ENCODE measurements around the gene DNAAF2.
"Not testable (repeated sequence)": the region's sequence is repeated elsewhere in the genome, so short reads cannot be mapped to it uniquely, and the experiment has no call there.

DNAAF2 gene

DNA sequence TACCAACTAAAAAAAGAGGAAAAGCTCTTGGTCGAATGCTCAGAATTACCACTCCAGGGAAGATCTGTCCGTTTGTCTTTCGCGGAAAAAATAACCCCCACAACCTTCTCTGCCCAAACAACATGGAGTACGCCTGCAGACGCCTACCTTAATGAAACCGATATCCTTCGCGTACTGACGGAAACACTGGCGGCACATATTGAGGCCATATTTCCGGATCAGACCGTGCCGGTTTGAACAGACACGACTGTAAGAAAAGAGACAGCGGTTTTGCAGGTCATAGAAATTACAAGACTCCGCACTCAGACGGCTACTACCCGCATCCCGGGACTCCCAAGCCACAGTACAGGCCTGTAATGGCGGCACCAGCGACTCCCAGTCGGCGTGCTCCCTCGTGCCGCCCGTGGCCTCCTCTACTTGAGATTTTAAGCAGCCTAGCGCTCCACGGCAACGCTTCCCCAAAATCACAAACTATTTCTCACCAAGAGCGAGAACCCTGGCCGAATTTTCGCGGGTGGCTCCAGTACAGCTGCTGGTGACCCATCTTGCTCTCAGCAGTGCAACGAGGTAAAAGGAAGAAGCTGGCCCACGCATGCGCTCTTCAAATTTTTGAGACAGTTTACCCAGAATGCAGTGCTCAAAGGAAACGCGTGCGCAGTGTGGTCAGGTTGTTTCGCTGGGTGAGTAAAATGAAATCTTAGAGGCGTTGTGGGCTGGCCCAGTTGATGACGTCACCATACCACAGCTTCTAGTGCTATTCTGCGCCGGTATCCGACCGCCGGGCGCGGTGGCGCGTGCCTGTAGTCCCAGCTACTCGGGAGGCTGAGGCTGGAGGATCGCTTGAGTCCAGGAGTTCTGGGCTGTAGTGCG lies 49.0 kb downstream of the DNAAF2 start, which contains the start of gene RPS29:
RPS29 (minus strand) TSS at position 578 of the 870 bp plus-strand sequence; CDS start at position 544, 34 bp downstream.
- peak; percentile 96 to 97 for DNase-seq (ENCODE audit: extremely low read depth in 1 of 2, low read depth in 1 of 2)

DNA sequence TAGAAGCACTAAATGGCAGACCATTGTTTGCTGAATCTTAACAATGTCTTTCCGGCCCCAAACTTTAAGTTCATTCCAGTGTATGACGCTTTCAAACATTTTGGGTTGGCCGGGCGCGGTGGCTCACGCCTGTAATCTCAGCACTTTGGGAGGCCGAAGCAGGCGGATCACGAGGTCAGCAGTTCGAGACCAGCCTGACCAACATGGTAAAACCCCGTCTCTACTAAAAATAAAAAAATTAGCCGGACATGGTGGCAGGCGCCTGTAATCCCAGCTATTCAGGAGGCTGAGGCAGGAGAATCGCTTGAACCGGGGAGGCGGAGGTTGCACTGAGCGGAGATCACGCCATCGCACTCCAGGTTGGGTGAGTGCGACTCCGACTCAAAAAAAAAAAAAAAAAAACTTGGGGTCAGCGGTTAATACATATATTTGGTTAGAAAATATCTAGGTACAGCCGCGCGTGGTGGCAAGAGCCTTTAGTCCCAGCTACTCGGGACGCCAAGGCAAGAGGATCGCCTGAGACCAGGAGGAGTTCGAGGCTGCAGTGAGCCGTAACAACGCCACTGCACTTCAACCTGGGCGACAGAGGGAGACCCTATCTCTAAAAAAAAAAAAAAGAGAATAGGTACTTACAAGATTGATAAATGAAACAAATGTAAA lies 49.9 kb downstream of the DNAAF2 start:
- DNase-seq (ENCODE audit: extremely low read depth in 1 of 2, low read depth in 1 of 2), result not testable (repeated sequence)

DNA sequence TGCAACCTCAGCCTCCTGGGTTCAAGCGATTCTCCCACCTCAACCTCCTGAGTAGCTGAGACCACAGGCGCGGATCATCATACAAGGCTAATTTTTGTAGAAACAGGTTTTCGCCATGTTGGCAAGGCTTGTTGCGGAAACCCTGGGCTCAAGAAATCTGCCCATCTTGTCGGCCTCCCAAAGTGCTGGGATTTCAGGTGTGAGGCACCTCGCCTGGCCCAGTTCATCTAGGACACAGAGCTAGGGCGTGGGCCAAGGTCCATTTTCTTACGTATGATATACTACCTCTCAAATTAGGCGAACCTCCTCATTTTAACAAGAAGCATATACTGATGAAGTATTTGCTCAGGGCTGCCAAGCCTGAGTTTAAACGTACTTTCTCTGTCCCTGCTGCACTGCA lies 51.0 kb downstream of the DNAAF2 start:
- DNase-seq (ENCODE audit: extremely low read depth in 1 of 2, low read depth in 1 of 2), result no peak

DNA sequence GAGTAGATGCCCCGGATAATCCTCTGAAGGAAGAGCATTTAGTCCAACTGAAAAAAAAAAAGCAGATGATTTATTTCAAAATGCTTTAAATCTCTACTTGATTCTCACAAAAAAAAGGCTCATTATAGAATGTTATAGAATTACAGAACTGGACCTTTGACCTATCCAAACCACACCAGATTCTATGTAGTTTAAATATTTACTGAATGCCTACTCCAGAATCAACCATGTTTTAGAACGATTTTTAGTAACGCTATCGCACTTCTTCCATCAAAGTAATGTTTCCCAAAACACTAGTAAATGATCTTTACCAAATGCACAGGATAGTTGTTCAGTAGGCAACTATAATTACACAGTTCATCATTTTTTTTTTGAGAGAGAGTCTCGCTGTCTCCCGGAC lies 51.4 kb downstream of the DNAAF2 start:
- no peak for DNase-seq (ENCODE audit: extremely low read depth in 1 of 2, low read depth in 1 of 2)

DNA sequence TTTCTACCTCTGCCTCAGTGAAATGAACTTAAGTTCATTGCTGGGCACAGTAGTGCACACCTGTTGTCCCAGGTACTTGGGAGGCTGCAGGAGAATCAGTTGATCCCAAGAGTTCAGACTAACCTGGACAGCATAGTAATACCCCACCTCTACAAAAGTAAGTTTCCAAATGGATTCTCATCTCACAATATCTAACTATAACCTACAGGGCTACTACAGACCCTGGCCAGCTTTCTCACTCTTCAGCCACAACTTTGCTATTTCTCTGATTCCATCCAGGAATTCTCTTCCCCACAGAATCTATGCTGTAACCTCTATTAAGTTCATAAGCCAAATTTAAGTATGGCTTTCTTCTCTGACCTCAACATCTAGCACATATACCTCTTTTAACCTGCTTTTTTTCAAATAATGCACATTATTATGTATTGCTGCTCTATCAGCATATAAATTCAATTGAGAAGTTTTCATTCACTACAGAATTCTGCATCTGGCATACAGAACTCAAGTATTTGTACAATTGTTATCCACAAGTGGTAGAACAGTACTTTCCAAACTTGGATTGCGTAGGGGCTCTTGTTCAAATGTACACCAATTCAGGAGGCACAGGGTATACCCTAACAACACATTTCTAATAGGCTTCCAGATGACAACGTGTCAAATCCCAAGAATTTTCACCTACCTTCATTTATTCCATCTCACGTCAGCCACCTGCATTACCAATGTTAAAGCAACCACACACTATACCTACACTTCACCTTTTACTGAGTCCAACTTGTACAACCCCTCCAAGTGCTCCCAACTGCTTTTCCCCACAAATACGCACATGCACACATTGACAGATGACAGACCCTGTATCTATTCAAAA lies 52.7 kb downstream of the DNAAF2 start:
- no peak for DNase-seq (ENCODE audit: extremely low read depth in 1 of 2, low read depth in 1 of 2)

DNA sequence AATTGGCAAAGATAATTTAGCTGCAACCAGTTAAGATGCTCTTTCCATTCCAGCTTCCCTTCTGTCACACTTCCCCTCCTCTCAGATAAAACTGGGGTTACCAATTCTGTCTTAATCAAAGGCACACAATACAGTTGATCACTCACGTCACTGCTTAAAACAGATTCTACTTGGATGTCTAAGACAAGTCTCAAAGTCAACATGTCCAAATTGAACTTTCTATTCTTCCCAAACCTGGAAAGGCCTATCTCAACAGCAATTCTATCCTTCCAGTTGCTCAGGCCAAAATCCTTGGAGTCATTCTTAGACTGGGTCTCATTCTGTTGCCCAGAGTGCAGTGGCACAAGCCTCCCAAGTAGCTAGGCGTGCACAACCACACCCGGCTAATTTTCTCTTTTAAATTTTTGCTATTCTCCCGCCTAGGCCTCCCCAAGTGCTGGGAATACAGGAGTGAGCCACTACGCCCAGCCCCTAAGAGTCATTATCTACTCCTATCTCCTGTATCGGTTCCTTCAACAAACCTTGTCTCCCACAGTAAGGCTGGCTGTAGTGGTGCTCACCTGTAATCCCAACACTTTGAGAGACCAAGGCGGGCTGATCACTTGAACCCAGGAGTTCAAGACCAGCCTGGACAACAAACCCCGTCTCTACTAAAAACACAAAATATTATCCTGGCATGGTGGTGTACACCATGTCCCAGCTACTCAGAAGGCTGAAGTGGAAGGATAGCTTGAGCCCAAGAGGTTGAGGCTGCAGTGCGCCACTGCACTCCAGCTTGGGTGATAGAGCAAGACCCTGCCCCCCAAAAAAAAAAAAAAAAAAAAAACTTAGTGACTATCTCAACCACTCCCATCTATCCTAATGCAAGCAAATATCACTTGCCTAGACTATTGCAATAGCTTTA lies 53.6 kb downstream of the DNAAF2 start:
- no peak for DNase-seq (ENCODE audit: extremely low read depth in 1 of 2, low read depth in 1 of 2)

DNA sequence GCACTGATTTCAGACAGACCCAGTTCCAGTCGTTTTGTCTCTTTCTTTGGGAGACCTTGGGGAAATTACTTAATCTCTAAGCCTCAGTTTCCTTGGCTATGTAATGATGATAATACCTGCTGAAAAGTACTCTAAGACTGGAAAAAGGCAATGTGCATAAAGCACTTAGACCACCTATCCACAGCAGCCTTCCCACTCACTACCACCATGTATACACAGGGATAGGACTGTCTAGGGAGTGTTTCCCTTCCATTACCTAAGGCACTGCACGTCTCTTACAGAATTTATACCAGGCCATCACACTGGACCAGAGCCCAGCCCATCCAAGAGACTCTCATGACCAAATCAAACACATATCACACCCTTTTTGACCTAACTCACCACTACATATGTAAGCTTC lies 55.2 kb downstream of the DNAAF2 start:
- no peak for DNase-seq (ENCODE audit: extremely low read depth in 1 of 2, low read depth in 1 of 2)

DNA sequence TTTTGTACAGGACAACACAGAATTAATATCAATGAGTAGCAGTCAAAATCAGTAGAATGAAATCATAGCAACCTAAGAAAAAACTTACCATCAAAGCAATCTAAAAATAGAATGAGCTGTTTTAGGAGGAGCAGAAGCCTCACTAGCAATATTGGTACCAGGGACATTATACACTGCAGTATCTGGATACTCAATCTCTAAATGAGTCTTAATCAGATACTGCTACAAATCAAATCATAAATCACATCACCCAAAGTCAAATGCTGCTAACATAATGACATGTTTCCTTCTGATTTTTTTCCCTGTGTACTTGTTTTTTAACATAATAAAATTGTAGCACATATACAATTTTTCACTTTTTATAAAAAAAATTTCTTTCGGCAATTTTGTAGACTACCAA lies 56.9 kb downstream of the DNAAF2 start:
- DNase-seq (ENCODE audit: extremely low read depth in 1 of 2, low read depth in 1 of 2), result no peak

Data from stimulated activated CD8-positive, alpha-beta memory T cell treated with anti-CD3 and anti-CD28 coated beads, Interleukin-7, amount 100 ng/mL, for 48 hours (primary cell).